Tibial nerve (tissue), 4 donors: ENCODE data around the gene HEATR5B.

Experiments used
- EP300 ChIP-seq, 2 donors: sonication (generic); formaldehyde crosslinking; IDR thresholded peaks; one replicate each; pipeline ENCODE4 v1.6.1; 2017; ENCODE audit warnings: antibody characterized with exemption in 2 of 2, mild to moderate bottlenecking in 1 of 2
- POLR2A ChIP-seq, 2 donors: fragments of 450-650 bp; IDR thresholded peaks; one replicate each; pipeline ENCODE4 v1.6.1; 2017; ENCODE audit warnings: antibody characterized with exemption in 2 of 2, mild to moderate bottlenecking in 2 of 2, moderate library complexity in 2 of 2
- TF ChIP-seq, protein P1 (sequence below), 5 experiments: fragments of 200-600 bp in 3 of 5; fragments of 450-650 bp in 2 of 5; sonication (generic) in 3 of 5; IDR thresholded peaks; one replicate each; pipeline ENCODE4 v1.5.1; 2016 to 2019; ENCODE audit warnings: antibody characterized with exemption in 5 of 5, mild to moderate bottlenecking in 3 of 5, moderate library complexity in 2 of 5

DNA sequence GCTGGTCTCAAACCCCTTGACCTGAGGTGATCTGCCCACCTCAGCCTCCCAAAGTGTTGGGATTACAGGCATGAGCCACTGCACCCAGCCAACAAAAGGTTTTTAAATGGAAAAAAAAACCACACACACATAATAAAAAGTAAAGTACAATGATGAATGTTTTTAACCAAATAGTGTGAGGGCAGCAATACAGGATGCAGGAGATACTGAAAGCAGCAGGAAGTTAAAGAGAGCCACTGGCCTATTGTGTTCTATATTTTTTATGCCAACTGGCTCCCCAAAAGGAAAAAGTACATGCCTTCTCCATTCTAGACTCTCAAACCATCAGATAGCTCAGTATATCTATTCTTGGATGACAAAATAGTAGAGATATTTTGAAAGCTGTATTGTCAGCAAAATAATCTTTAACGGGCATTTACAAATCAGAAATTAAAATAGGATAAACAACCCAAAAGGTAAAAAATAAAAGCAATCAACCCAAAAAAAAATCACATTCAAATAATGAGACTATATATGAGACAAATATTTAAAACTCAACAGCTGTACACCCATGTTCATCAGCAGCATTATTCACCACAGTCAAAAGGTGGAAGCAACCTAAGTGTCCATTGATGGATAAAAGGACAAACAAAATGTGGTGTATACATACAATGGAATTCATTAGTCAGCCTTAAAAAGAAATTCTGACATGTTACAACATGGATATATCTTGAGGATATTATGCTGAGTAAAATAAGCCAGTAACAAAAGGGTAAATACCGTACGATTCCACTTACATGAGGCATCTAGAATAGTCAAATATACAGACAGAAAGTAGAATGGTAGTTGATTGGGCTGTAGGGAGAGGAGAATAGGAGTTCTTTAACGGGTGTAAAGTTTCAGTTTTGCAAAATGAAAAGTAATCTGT, 26.4 kb upstream of the HEATR5B start:
- TF ChIP-seq, protein P1, sequence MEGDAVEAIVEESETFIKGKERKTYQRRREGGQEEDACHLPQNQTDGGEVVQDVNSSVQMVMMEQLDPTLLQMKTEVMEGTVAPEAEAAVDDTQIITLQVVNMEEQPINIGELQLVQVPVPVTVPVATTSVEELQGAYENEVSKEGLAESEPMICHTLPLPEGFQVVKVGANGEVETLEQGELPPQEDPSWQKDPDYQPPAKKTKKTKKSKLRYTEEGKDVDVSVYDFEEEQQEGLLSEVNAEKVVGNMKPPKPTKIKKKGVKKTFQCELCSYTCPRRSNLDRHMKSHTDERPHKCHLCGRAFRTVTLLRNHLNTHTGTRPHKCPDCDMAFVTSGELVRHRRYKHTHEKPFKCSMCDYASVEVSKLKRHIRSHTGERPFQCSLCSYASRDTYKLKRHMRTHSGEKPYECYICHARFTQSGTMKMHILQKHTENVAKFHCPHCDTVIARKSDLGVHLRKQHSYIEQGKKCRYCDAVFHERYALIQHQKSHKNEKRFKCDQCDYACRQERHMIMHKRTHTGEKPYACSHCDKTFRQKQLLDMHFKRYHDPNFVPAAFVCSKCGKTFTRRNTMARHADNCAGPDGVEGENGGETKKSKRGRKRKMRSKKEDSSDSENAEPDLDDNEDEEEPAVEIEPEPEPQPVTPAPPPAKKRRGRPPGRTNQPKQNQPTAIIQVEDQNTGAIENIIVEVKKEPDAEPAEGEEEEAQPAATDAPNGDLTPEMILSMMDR (IDR thresholded peaks at IDR 0.05) = no peak
- TF ChIP-seq POLR2A (IDR thresholded peaks at IDR 0.05) (no peak), EP300 (IDR thresholded peaks at IDR 0.05) (no peak)
